H7 (cell line): ENCODE measurements around the gene C1orf198. TPM values are rescaled to one million over a fixed set of nuclear protein-coding genes. Genes with fewer than 3 reads are reported as not detected.

Experiments used
- DNase-seq: peaks from one replicate; pipeline ENCODE4 v3.0.0; 2012
- H3K27me3 ChIP-seq: 2 replicates; pipeline ENCODE4 v1.6.0; 2011; ENCODE audit warnings: mild to moderate bottlenecking, low read length; ENCODE audit not compliant: control insufficient read depth, insufficient read depth
- H3K36me3 ChIP-seq: replicated peaks from 2 replicates; pipeline ENCODE4 v1.5.1; 2011; ENCODE audit warnings: low read length; ENCODE audit not compliant: control insufficient read depth, insufficient read depth
- H3K4me3 ChIP-seq: 2 replicates; pipeline ENCODE4 v1.5.1; 2011; ENCODE audit warnings: low read depth, mild to moderate bottlenecking, control low read depth, low read length, moderate library complexity; ENCODE audit not compliant: insufficient read depth
- total RNA-seq: library from RNA; depleted of rRNA; stranded (reverse); fragments of >200 nt; shearing (Covaris generic); gene quantifications from 2 replicates; pipeline ENCODE4 v1.2.3, GENCODE V29; 2014

C1orf198 gene
- total RNA-seq, 1 experiment from 2014 or later, result 52.0 TPM

- DNase-seq, result no peak
- Histone ChIP-seq H3K4me3 (no peak overlapping the region), H3K27me3 (no peaks in the 10 kb centered on the region), H3K36me3 (no peaks in the 10 kb centered on the region)
These were observed 59.9 kb downstream of the C1orf198 start for GRCh38 chr1:230808281-230808872.

- no peak for DNase-seq
- H3K27me3 ChIP-seq, result no peaks in the 10 kb centered on the region
- no peaks in the 10 kb centered on the region for H3K36me3 ChIP-seq
- H3K4me3 ChIP-seq, result no peak overlapping the region
These were observed 60.6 kb downstream of the C1orf198 start for GRCh38 chr1:230807561-230808280.

DNA sequence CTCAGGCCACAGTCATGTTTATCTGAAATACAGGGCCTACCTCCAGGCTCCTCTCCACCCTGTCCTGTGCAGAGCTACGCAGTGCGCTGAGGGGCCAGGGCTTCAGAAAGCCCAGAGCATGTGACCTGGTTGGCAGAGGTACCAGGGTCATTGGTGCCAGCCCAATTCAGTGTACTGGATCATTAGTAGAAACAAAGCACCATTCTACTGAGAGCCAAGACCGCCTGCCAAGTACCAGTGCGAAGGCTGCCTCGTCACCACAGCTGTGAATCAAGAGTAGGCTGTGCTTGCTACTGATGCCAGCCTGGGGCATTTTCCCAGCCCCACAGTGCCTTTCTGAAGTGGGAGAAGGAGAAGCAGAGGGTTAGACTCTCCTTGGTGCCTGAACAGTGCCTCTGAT is 61.3 kb downstream of the C1orf198 start:
- no peaks in the 10 kb centered on the region for H3K36me3 ChIP-seq
- DNase-seq, result no peak
- no peaks in the 10 kb centered on the region for H3K27me3 ChIP-seq
- no peak overlapping the region for H3K4me3 ChIP-seq

- Histone ChIP-seq H3K4me3 (no peak overlapping the region), H3K36me3 (no peaks in the 10 kb centered on the region), H3K27me3 (no peaks in the 10 kb centered on the region)
- DNase-seq, result no peak
These were observed 61.8 kb downstream of the C1orf198 start for GRCh38 chr1:230806552-230806951.

- Histone ChIP-seq H3K36me3 (no peaks in the 10 kb centered on the region), H3K27me3 (no peaks in the 10 kb centered on the region), H3K4me3 (no peak overlapping the region)
- DNase-seq, result no peak
These were observed 63.9 kb downstream of the C1orf198 start for GRCh38 chr1:230804396-230804795.

- DNase-seq, result no peak
- Histone ChIP-seq H3K27me3 (peaks cover 4% of the 10 kb centered on the region; the same call in 1 of the 2 replicates), H3K4me3 (no peak overlapping the region), H3K36me3 (no peaks in the 10 kb centered on the region)
These were observed 67.2 kb downstream of the C1orf198 start for GRCh38 chr1:230800891-230801840.

- Histone ChIP-seq H3K36me3 (no peaks in the 10 kb centered on the region), H3K27me3 (peaks cover 4% of the 10 kb centered on the region; the same call in 1 of the 2 replicates), H3K4me3 (no peak overlapping the region)
- no peak for DNase-seq
These were observed 69.8 kb downstream of the C1orf198 start for GRCh38 chr1:230798491-230798890.

DNA sequence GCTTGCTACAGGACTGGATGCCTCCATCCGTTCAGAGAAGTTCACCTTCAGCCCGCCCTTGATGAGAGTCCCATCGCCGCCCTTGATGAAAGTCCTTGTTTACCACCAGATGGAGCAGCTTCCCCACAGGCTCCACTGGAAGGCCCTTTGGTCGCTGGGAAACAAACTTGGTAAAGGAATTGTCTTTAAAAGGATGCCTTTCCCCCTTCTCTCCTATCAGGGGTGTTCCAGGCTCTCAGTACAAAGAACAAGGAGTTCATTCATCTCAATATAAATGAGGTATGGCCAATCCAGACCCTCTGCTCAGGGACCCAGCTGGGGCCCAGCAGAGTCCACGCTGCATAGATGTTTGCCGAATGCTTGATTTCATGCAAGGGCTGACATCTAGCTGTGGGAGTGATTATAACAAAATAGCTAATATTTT is 70.4 kb downstream of the C1orf198 start:
- Histone ChIP-seq H3K36me3 (no peaks in the 10 kb centered on the region), H3K27me3 (peaks cover 4% of the 10 kb centered on the region; the same call in 1 of the 2 replicates), H3K4me3 (no peak overlapping the region)
- DNase-seq, result peak; percentile 71

- H3K27me3 ChIP-seq, result peaks cover 4% of the 10 kb centered on the region; the same call in 1 of the 2 replicates
- DNase-seq, result no peak
- no peaks in the 10 kb centered on the region for H3K36me3 ChIP-seq
These were observed 70.9 kb downstream of the C1orf198 start for GRCh38 chr1:230797376-230797920.

GRCh38 chr1:230796626-230797025 is 71.7 kb downstream of the C1orf198 start:
- no peaks in the 10 kb centered on the region for H3K36me3 ChIP-seq
- DNase-seq, result no peak
- peaks cover 4% of the 10 kb centered on the region; the same call in 1 of the 2 replicates for H3K27me3 ChIP-seq
- no peak overlapping the region for H3K4me3 ChIP-seq

More at GRCh38 chr1:230797376-230797920, 70.9 kb downstream of the C1orf198 start:
- no peak overlapping the region for H3K4me3 ChIP-seq

DNA sequence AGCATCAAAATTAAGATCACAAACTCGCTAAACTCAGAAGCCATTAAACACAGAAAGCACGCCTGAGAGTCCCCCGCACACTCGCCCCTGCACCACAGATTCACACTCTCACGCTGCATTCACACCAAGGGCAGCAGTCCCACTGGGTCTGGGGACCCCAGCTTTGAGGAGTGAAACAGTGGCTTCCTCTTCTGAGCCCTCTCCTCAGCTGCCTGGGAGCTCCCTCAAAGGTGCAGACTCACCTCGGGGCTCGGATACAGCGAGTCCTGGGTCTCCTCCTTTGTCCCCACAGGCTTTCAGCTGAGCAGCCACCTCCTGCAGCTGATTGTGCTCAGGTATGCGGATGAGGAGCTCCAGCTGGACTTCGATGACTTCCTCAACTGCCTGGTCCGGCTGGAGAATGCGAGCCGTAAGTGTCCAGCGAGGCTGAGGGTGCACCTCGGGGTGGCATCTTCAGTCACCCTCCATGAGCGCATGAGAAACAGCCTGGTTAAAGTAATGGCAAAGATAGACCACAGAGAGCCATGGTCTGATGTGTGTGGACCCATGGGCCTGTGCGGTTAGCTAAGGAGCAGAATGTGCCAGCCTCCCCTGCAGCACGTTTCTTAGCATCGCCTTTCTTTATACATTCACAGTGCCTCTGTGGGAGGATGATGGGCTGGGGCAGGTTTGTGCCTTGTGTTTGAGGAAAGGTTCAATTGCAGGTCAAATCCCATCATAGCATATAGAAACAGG is 73.3 kb downstream of the C1orf198 start:
- DNase-seq, result no peak
- Histone ChIP-seq H3K4me3 (no peak overlapping the region), H3K27me3 (peaks cover 4% of the 10 kb centered on the region; the same call in 1 of the 2 replicates), H3K36me3 (no peaks in the 10 kb centered on the region)

DNA sequence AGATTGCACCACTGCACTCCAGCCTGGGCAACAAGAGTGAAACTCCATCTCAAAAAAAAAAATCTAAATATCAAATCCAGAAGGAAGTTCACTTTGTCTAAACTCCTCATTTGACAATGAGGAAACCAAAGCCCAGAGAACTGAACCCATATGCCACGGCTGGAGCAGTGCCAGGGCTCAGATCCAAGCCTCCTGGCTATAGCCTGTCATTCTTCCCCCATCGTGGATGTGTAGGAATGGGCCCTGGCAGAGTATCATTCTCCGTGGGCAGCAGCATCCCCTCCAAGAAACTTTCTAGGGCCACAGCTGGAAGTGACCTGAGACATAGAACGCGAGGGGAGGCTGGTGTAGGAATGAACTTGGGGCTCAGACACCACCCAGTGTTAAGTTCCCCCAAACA is 73.9 kb downstream of the C1orf198 start:
- no peak for DNase-seq
- no peaks in the 10 kb centered on the region for H3K36me3 ChIP-seq
- peaks cover 8% of the 10 kb centered on the region for H3K27me3 ChIP-seq
- no peak overlapping the region for H3K4me3 ChIP-seq

- H3K27me3 ChIP-seq, result peaks cover 10% of the 10 kb centered on the region
- H3K4me3 ChIP-seq, result no peak overlapping the region
- no peak for DNase-seq
- H3K36me3 ChIP-seq, result no peaks in the 10 kb centered on the region
These were observed 74.9 kb downstream of the C1orf198 start for GRCh38 chr1:230793463-230793745.
